HepG2 (cell line): Measurements from ENCODE around the gene TSHZ2. TPM values are rescaled to one million over a fixed set of nuclear protein-coding genes. Genes with fewer than 3 reads are reported as not detected.

Experiments used
- BHLHE40 ChIP-seq: IDR thresholded peaks from 2 replicates; pipeline ENCODE4 v1.6.1; 2011; ENCODE audit warnings: low read length, improper control_type of control experiment
- CEBPG ChIP-seq: IDR thresholded peaks from 2 replicates; pipeline ENCODE4 v1.6.1; 2016
- ELF1 ChIP-seq: sonication (generic); formaldehyde crosslinking; IDR thresholded peaks from 2 replicates; pipeline ENCODE4 v1.4.0; 2020; ENCODE audit warnings: missing genetic modification reagents
- FOXA3 ChIP-seq: IDR thresholded peaks from 2 replicates; pipeline ENCODE4 v1.6.1; 2016; ENCODE audit warnings: missing genetic modification reagents, missing compliant biosample characterization
- FOXC1 ChIP-seq: sonication (generic); formaldehyde crosslinking; IDR thresholded peaks from 2 replicates; pipeline ENCODE4 v1.8.0; 2022; ENCODE audit warnings: mild to moderate bottlenecking, missing genetic modification reagents, borderline replicate concordance
- HDAC2 ChIP-seq: sonication (generic); formaldehyde crosslinking; IDR thresholded peaks from 2 replicates; pipeline ENCODE4 v1.4.0; 2020; ENCODE audit warnings: missing genetic modification reagents
- KAT8 ChIP-seq: IDR thresholded peaks from 2 replicates; pipeline ENCODE4 v1.6.1; 2016; ENCODE audit warnings: missing genetic modification reagents, missing compliant biosample characterization
- KDM5A ChIP-seq: fragments of 200-600 bp; sonication (generic); IDR thresholded peaks from 2 replicates; pipeline ENCODE4 v1.7.0; 2018; ENCODE audit warnings: antibody characterized with exemption, mild to moderate bottlenecking, low read length, borderline replicate concordance
- MED1 ChIP-seq: sonication (generic); formaldehyde crosslinking; IDR thresholded peaks from 2 replicates; pipeline ENCODE4 v1.4.0; 2020; ENCODE audit warnings: missing genetic modification reagents
- MIER2 ChIP-seq: IDR thresholded peaks from 2 replicates; pipeline ENCODE4 v1.6.1; 2016; ENCODE audit warnings: missing biosample characterization, missing genetic modification reagents
- MIXL1 ChIP-seq: IDR thresholded peaks from 2 replicates; pipeline ENCODE4 v1.6.1; 2016
- PHF20 ChIP-seq: sonication (generic); formaldehyde crosslinking; IDR thresholded peaks from 2 replicates; pipeline ENCODE4 v1.5.0; 2020; ENCODE audit warnings: mild to moderate bottlenecking, missing genetic modification reagents
- PHF8 ChIP-seq: sonication (generic); formaldehyde crosslinking; IDR thresholded peaks from 2 replicates; pipeline ENCODE4 v1.5.0; 2020; ENCODE audit warnings: missing genetic modification reagents
- RAD21 ChIP-seq: fragments of 450-650 bp; formaldehyde crosslinking; IDR thresholded peaks from 2 replicates; pipeline ENCODE4 v1.5.0; 2020; ENCODE audit warnings: mild to moderate bottlenecking
- SOX6 ChIP-seq, 2 experiments: fragments of 450-650 bp in 1 of 2; sonication (generic) in 1 of 2; formaldehyde crosslinking in 1 of 2; IDR thresholded peaks; 2 replicates each; pipeline versions ENCODE4 v1.4.0 to v1.6.1; 2017 to 2020; ENCODE audit warnings: antibody characterized with exemption in 1 of 2, mild to moderate bottlenecking in 1 of 2, missing genetic modification reagents in 1 of 2
- STAG1 ChIP-seq: sonication (generic); formaldehyde crosslinking; IDR thresholded peaks from 2 replicates; pipeline ENCODE4 v1.4.0; 2020; ENCODE audit warnings: missing genetic modification reagents
- TARDBP ChIP-seq: sonication (generic); formaldehyde crosslinking; IDR thresholded peaks from 2 replicates; pipeline ENCODE4 v1.8.0; 2022; ENCODE audit warnings: mild to moderate bottlenecking, missing genetic modification reagents
- ZFP41 ChIP-seq: sonication (generic); formaldehyde crosslinking; IDR thresholded peaks from 2 replicates; pipeline ENCODE4 v1.4.0; 2020; ENCODE audit warnings: mild to moderate bottlenecking, missing genetic modification reagents, borderline replicate concordance
- ZMYM3 ChIP-seq: sonication (generic); formaldehyde crosslinking; IDR thresholded peaks from 2 replicates; pipeline ENCODE4 v1.5.1; 2020; ENCODE audit warnings: mild to moderate bottlenecking, missing genetic modification reagents
- ZNF644 ChIP-seq: IDR thresholded peaks from 2 replicates; pipeline ENCODE4 v1.6.1; 2016; ENCODE audit warnings: low read depth
- ZNF703 ChIP-seq: sonication (generic); formaldehyde crosslinking; IDR thresholded peaks from 2 replicates; pipeline ENCODE4 v1.5.1; 2020; ENCODE audit warnings: missing genetic modification reagents, mild to moderate bottlenecking, moderate library complexity, borderline replicate concordance
- ZNF737 ChIP-seq: sonication (generic); formaldehyde crosslinking; IDR thresholded peaks from 2 replicates; pipeline ENCODE4 v1.5.0; 2020; ENCODE audit warnings: missing genetic modification reagents, mild to moderate bottlenecking, borderline replicate concordance
- ZNF792 ChIP-seq: IDR thresholded peaks from 2 replicates; pipeline ENCODE4 v1.6.1; 2016
- polyA plus RNA-seq, 8 experiments: library from polyadenylated mRNA; depleted of rRNA in 3 of 8; stranded (reverse) in 7 of 8; unstranded in 1 of 8; fragments of >200 nt; fragmentation: Illumina TruSeq in 4 of 8; extraction: Trizol in 4 of 8; gene quantifications; 2 replicates each; pipeline versions ENCODE4 v1.2.1 to v1.2.3, GENCODE V29; 2011 to 2016; ENCODE audit warnings: low read depth in 4 of 8, missing spikeins in 1 of 8, mixed read lengths in 1 of 8; ENCODE audit not compliant: insufficient read depth in 1 of 8
- total RNA-seq, 5 experiments: library from RNA; depleted of rRNA; stranded (reverse); fragments of >200 nt; fragmentation: Illumina TruSeq; extraction: Trizol; gene quantifications; 2 replicates each; pipeline ENCODE4 v1.2.3, GENCODE V29; 2016; ENCODE audit warnings: low read depth in 1 of 5
- TF ChIP-seq, protein P1 (sequence below): sonication (generic); formaldehyde crosslinking; IDR thresholded peaks from 2 replicates; pipeline ENCODE4 v1.5.1; 2020; ENCODE audit warnings: mild to moderate bottlenecking, moderate library complexity, missing genetic modification reagents
- TF ChIP-seq, protein P2 (sequence below): IDR thresholded peaks from 2 replicates; pipeline ENCODE4 v1.4.0; 2020; ENCODE audit warnings: mild to moderate bottlenecking, missing genetic modification reagents
- TF ChIP-seq, protein P3 (sequence below): sonication (generic); formaldehyde crosslinking; IDR thresholded peaks from 2 replicates; pipeline ENCODE4 v1.4.0; 2020; ENCODE audit warnings: mild to moderate bottlenecking, low read depth, missing genetic modification reagents

The TSHZ2 gene
- total and polyA plus RNA-seq, 2 of the 13 experiments (the other 11 are each of a cell fraction or from before 2014, with no cell fraction given) = 0.01 TPM; not detected in 1

DNA sequence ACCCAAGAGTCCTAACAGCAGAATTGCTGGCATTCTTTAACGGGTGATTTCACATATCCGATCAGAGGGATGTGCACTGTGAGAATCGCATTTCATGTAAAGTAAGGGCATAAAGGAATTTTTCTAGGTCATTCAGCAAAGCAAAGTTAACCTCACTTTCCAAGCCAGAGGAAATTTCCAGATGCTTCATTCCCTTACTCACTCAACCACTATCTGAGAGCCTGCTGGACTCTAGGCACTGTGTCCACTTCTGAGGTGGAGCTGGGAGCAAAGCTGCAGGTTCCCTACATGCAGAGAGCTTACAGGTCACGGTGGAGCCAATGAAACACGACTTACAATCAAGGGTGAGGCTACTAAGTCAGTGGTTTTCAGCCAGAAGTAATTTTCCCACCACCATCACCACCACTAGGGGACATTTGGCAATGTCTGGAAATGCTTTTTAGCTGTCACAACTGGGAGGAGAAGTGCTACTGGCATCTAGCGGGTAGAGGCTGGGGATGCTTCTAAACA lies 34.5 kb upstream of the TSHZ2 start (continued):
- TF ChIP-seq, protein P1, sequence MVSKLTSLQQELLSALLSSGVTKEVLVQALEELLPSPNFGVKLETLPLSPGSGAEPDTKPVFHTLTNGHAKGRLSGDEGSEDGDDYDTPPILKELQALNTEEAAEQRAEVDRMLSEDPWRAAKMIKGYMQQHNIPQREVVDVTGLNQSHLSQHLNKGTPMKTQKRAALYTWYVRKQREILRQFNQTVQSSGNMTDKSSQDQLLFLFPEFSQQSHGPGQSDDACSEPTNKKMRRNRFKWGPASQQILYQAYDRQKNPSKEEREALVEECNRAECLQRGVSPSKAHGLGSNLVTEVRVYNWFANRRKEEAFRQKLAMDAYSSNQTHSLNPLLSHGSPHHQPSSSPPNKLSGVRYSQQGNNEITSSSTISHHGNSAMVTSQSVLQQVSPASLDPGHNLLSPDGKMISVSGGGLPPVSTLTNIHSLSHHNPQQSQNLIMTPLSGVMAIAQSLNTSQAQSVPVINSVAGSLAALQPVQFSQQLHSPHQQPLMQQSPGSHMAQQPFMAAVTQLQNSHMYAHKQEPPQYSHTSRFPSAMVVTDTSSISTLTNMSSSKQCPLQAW (CRISPR knock-in tag) = peak; percentile 56; the same call in 1 of the 2 replicates
- TF ChIP-seq ZNF737 (no peak), STAG1 (CRISPR knock-in tag) (peak; percentile 86), CEBPG (CRISPR knock-in tag) (peak; percentile 48; the same call in 1 of the 2 replicates), PHF8 (CRISPR knock-in tag) (0 out of 2 replicates have a peak, but pooled peaks have one; percentile 43), BHLHE40 (no peak), ZNF644 (peak; percentile 79), SOX6 (IDR thresholded peaks at IDR 0.05) (no peak), SOX6 (CRISPR knock-in tag; IDR thresholded peaks at IDR 0.05) (peak; percentile 35; the same call in 1 of the 2 replicates), ZMYM3 (CRISPR knock-in tag) (peak; percentile 22; the same call in 1 of the 2 replicates), MIER2 (0 out of 2 replicates have a peak, but pooled peaks have one; percentile 31), ZNF792 (peak; percentile 32; the same call in 1 of the 2 replicates), KAT8 (CRISPR knock-in tag) (peak; percentile 42; the same call in 1 of the 2 replicates), ELF1 (CRISPR knock-in tag) (peak; percentile 28; the same call in 1 of the 2 replicates), ZNF703 (no peak), KDM5A (no peak), TARDBP (CRISPR knock-in tag) (peak; percentile 35; the same call in 1 of the 2 replicates), FOXA3 (0 out of 2 replicates have a peak, but pooled peaks have one; percentile 25), HDAC2 (no peak), MIXL1 (peak; percentile 61; the same call in 1 of the 2 replicates), MED1 (CRISPR knock-in tag) (peak; percentile 45; the same call in 1 of the 2 replicates), RAD21 (CRISPR knock-in tag) (peak; percentile 90), FOXC1 (peak; percentile 56; the same call in 1 of the 2 replicates), ZFP41 (CRISPR knock-in tag) (no peak), PHF20 (0 out of 2 replicates have a peak, but pooled peaks have one; percentile 27)
- TF ChIP-seq, protein P2, sequence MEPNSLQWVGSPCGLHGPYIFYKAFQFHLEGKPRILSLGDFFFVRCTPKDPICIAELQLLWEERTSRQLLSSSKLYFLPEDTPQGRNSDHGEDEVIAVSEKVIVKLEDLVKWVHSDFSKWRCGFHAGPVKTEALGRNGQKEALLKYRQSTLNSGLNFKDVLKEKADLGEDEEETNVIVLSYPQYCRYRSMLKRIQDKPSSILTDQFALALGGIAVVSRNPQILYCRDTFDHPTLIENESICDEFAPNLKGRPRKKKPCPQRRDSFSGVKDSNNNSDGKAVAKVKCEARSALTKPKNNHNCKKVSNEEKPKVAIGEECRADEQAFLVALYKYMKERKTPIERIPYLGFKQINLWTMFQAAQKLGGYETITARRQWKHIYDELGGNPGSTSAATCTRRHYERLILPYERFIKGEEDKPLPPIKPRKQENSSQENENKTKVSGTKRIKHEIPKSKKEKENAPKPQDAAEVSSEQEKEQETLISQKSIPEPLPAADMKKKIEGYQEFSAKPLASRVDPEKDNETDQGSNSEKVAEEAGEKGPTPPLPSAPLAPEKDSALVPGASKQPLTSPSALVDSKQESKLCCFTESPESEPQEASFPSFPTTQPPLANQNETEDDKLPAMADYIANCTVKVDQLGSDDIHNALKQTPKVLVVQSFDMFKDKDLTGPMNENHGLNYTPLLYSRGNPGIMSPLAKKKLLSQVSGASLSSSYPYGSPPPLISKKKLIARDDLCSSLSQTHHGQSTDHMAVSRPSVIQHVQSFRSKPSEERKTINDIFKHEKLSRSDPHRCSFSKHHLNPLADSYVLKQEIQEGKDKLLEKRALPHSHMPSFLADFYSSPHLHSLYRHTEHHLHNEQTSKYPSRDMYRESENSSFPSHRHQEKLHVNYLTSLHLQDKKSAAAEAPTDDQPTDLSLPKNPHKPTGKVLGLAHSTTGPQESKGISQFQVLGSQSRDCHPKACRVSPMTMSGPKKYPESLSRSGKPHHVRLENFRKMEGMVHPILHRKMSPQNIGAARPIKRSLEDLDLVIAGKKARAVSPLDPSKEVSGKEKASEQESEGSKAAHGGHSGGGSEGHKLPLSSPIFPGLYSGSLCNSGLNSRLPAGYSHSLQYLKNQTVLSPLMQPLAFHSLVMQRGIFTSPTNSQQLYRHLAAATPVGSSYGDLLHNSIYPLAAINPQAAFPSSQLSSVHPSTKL = peak; percentile 25; the same call in 1 of the 2 replicates
- TF ChIP-seq, protein P3, sequence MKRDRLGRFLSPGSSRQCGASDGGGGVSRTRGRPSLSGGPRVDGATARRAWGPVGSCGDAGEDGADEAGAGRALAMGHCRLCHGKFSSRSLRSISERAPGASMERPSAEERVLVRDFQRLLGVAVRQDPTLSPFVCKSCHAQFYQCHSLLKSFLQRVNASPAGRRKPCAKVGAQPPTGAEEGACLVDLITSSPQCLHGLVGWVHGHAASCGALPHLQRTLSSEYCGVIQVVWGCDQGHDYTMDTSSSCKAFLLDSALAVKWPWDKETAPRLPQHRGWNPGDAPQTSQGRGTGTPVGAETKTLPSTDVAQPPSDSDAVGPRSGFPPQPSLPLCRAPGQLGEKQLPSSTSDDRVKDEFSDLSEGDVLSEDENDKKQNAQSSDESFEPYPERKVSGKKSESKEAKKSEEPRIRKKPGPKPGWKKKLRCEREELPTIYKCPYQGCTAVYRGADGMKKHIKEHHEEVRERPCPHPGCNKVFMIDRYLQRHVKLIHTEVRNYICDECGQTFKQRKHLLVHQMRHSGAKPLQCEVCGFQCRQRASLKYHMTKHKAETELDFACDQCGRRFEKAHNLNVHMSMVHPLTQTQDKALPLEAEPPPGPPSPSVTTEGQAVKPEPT = no peak
